Activated CD8-positive, alpha-beta memory T cell treated with anti-CD3 and anti-CD28 coated beads, Interleukin-2, amount 10 ng/mL, durations not matched to agents 7 days and 5 days (primary cell): ENCODE measurements around the gene MRPS22. TPM values are rescaled to one million over a fixed set of nuclear protein-coding genes. Genes with fewer than 3 reads are reported as not detected.
A peak's percentile ranks its signal among the peaks of the same experiment; 100 is the strongest.
"Not testable (repeated sequence)": the region's sequence is repeated elsewhere in the genome, so short reads cannot be mapped to it uniquely, and the experiment has no call there.

ENCODE experiments used
- ATAC-seq: fragments of 150-1000 bp; cut with Tn5 transposase; one replicate; pipeline ENCODE4 v1.10.0; 2021; ENCODE audit warnings: moderate library complexity
- CTCF ChIA-PET: fragments of 350-600 bp; sonication (Branson Sonifier 250); formaldehyde crosslinking; loops from one replicate; lab custom pipeline; 2021; ENCODE audit warnings: antibody characterized with exemption; lab: Charles Lee
- DNase-seq: peaks from one replicate; pipeline ENCODE4 v3.0.0-alpha.2; 2020
- H3K27ac Mint-ChIP-seq: one replicate; pipeline ENCODE4 v1.8.0; 2021; ENCODE audit warnings: mild to moderate bottlenecking, mixed read lengths
- H3K27me3 Mint-ChIP-seq: one replicate; pipeline ENCODE4 v1.8.0; 2021; ENCODE audit warnings: mixed read lengths
- H3K36me3 Mint-ChIP-seq: one replicate; pipeline ENCODE4 v1.8.0; 2021; ENCODE audit warnings: mild to moderate bottlenecking, mixed read lengths
- H3K4me1 Mint-ChIP-seq: one replicate; pipeline ENCODE4 v1.8.0; 2021; ENCODE audit warnings: mixed read lengths
- H3K4me3 Mint-ChIP-seq: one replicate; pipeline ENCODE4 v1.8.0; 2021; ENCODE audit warnings: mild to moderate bottlenecking, moderate library complexity, mixed read lengths
- H3K9me3 Mint-ChIP-seq: one replicate; pipeline ENCODE4 v1.8.0; 2022; ENCODE audit warnings: low read depth, mixed read lengths
- total RNA-seq, 2 experiments: library from RNA; stranded (reverse); gene quantifications; one replicate each; pipeline ENCODE4 v1.2.3, GENCODE V29; 2021

The MRPS22 gene
- total RNA-seq, 2 experiments from 2014 or later: 36.1 to 41.2 TPM

GRCh38 chr3:139329364-139329850 is 14.4 kb upstream of the MRPS22 start:
- Mint-ChIP-seq H3K27ac (no peak overlapping the region), H3K36me3 (no peaks in the 10 kb centered on the region), H3K4me3 (peak overlapping the region; percentile 51), H3K27me3 (peaks cover 34% of the 10 kb centered on the region), H3K4me1 (peaks cover 15% of the 10 kb centered on the region), H3K9me3 (no peaks in the 10 kb centered on the region)
- DNase-seq (peak; percentile 92), ATAC-seq (peak; percentile 100)
- CTCF ChIA-PET: interaction anchor here (0.6 to 4.4 kb wide), 31 partner anchors 9 to 752 kb away, joined by 3 to 44 read pairs (median 4); partner anchors contain the start of gene MRPS22

GRCh38 chr3:139332092-139332491 is 11.7 kb upstream of the MRPS22 start:
- peaks cover 41% of the 10 kb centered on the region for H3K27me3 Mint-ChIP-seq
- CTCF ChIA-PET: interaction anchor here (0.9 kb wide), 1 partner anchor 220 kb away, joined by 6 read pairs; no protein-coding TSS in a partner anchor
- H3K9me3 Mint-ChIP-seq: no peaks in the 10 kb centered on the region
- H3K36me3 Mint-ChIP-seq: no peaks in the 10 kb centered on the region
- H3K27ac Mint-ChIP-seq: no peak overlapping the region
- no peak overlapping the region for H3K4me3 Mint-ChIP-seq
- ATAC-seq (no peak), DNase-seq (no peak)
- peaks cover 15% of the 10 kb centered on the region for H3K4me1 Mint-ChIP-seq

GRCh38 chr3:139334675-139335074 is 9.1 kb upstream of the MRPS22 start:
- Mint-ChIP-seq H3K27me3 (peaks cover 39% of the 10 kb centered on the region), H3K4me1 (peaks cover 12% of the 10 kb centered on the region)
- H3K36me3 Mint-ChIP-seq, DNase-seq, CTCF ChIA-PET, ATAC-seq, H3K4me3 Mint-ChIP-seq, H3K27ac Mint-ChIP-seq, H3K9me3 Mint-ChIP-seq: not testable (repeated sequence)

- H3K9me3 Mint-ChIP-seq: peaks cover 3% of the 10 kb centered on the region
- H3K36me3 Mint-ChIP-seq: peaks cover 3% of the 10 kb centered on the region
- CTCF ChIA-PET: interaction anchor here (2.2 kb wide), 1 partner anchor 9 kb away, joined by 5 read pairs; no protein-coding TSS in a partner anchor
- ATAC-seq (no peak), DNase-seq (no peak)
- H3K27me3 Mint-ChIP-seq: peaks cover 19% of the 10 kb centered on the region
- H3K27ac Mint-ChIP-seq: no peak overlapping the region
- H3K4me1 Mint-ChIP-seq: peaks cover 17% of the 10 kb centered on the region
- no peak overlapping the region for H3K4me3 Mint-ChIP-seq
Measured at GRCh38 chr3:139338405-139338804, 5.4 kb upstream of the MRPS22 start.

GRCh38 chr3:139339219-139339906 is 4.5 kb upstream of the MRPS22 start:
- ATAC-seq (no peak), DNase-seq (no peak)
- Mint-ChIP-seq H3K27ac (no peak overlapping the region), H3K4me1 (peaks cover 19% of the 10 kb centered on the region), H3K27me3 (peaks cover 14% of the 10 kb centered on the region), H3K4me3 (no peak overlapping the region), H3K36me3 (peaks cover 3% of the 10 kb centered on the region), H3K9me3 (peaks cover 3% of the 10 kb centered on the region)
- CTCF ChIA-PET: interaction anchor here (2.2 kb wide), 1 partner anchor 10 kb away, joined by 5 read pairs; no protein-coding TSS in a partner anchor

DNA sequence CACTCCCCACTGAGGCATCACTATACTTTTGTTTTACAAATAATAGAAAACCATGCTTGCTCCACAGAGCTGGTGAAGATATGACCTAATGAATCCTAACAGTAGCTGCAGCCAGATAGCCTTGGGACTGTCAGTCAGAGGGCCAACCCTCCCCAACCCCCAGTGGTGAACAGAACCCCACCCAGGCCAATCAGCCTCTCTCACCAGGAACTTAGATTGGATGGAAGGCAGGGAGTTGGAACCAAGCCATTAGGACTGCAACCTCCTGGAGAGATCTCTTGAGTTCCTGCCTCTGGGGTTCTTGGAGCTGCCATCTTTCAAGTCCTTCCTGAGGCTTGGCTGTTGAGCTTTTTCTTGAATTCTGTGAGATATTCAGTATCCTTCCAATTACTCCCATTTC is 3.0 kb upstream of the MRPS22 start:
- H3K4me3 Mint-ChIP-seq: no peak overlapping the region
- H3K27me3 Mint-ChIP-seq: peaks cover 11% of the 10 kb centered on the region
- H3K9me3 Mint-ChIP-seq: peaks cover 3% of the 10 kb centered on the region
- ATAC-seq (no peak), DNase-seq (no peak)
- CTCF ChIA-PET: interaction anchor here (1.4 kb wide), 1 partner anchor 405 kb away, joined by 3 read pairs; no protein-coding TSS in a partner anchor
- H3K27ac Mint-ChIP-seq: no peak overlapping the region
- peaks cover 19% of the 10 kb centered on the region for H3K4me1 Mint-ChIP-seq
- peaks cover 3% of the 10 kb centered on the region for H3K36me3 Mint-ChIP-seq

DNA sequence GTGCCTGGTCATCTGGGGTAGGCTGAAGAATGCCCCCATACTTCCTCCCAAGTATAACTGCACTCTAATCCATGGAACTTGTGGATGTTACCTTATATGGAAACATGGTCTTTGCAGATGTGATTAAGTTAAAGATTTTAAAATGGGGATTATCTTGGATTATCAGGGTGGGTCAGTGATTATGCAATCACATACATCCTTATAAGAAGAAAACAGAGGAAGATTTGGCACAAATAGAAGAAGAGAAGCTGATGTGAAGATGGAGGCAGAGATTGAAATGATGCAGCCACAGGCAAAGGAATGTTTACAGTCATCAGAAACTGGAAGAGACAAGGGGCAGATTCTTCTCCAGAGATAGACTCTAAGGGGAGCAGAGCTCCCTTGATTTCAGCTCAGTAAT is 1.8 kb upstream of the MRPS22 start:
- DNase-seq (no peak), ATAC-seq (no peak)
- Mint-ChIP-seq H3K4me1 (peaks cover 19% of the 10 kb centered on the region), H3K27me3 (peaks cover 7% of the 10 kb centered on the region), H3K4me3 (no peak overlapping the region), H3K27ac (no peak overlapping the region), H3K9me3 (peaks cover 3% of the 10 kb centered on the region), H3K36me3 (peaks cover 3% of the 10 kb centered on the region)
- CTCF ChIA-PET: interaction anchor here (1.4 to 1.9 kb wide), 2 partner anchors 13 to 406 kb away, joined by 3 to 6 read pairs; no protein-coding TSS in a partner anchor

DNA sequence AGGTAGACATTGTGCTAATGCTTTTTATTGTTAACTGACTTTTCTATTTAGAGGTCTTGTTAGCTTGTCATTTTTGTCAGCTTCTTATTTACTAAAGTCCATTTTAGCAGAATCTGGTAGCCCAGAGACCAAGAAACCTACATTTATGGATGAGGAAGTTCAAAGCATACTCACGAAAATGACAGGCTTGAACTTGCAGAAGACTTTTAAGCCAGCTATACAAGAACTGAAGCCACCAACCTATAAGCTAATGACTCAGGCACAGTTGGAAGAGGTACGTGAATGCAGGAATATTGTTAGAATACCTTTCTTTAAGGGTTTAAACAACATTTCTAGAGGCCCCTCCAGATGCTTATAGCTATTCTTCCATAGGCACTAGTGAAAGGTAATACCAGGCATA is 3.0 kb downstream of the MRPS22 start:
- ATAC-seq (no peak), DNase-seq (no peak)
- peaks cover 3% of the 10 kb centered on the region for H3K9me3 Mint-ChIP-seq
- no peaks in the 10 kb centered on the region for H3K27me3 Mint-ChIP-seq
- H3K4me3 Mint-ChIP-seq: no peak overlapping the region
- no peak overlapping the region for H3K27ac Mint-ChIP-seq
- peaks cover 32% of the 10 kb centered on the region for H3K36me3 Mint-ChIP-seq
- peaks cover 7% of the 10 kb centered on the region for H3K4me1 Mint-ChIP-seq
- CTCF ChIA-PET: interaction anchor here (1.4 to 3.2 kb wide), 3 partner anchors 17 to 423 kb away, joined by 3 to 8 read pairs (median 3); no protein-coding TSS in a partner anchor

GRCh38 chr3:139353920-139354556 is 10.2 kb downstream of the MRPS22 start:
- Mint-ChIP-seq H3K9me3 (no peaks in the 10 kb centered on the region), H3K36me3 (peaks cover 67% of the 10 kb centered on the region), H3K4me3 (no peak overlapping the region), H3K27me3 (no peaks in the 10 kb centered on the region), H3K27ac (no peak overlapping the region), H3K4me1 (peaks cover 24% of the 10 kb centered on the region)
- no peak for ATAC-seq
- CTCF ChIA-PET: interaction anchor here (0.6 to 2.6 kb wide), 3 partner anchors 25 to 35 kb away, joined by 3 to 9 read pairs (median 3); partner anchors contain the start of gene COPB2
- no peak for DNase-seq

GRCh38 chr3:139354661-139355060 is 10.8 kb downstream of the MRPS22 start:
- Mint-ChIP-seq H3K27ac (no peak overlapping the region), H3K4me1 (peaks cover 25% of the 10 kb centered on the region), H3K4me3 (no peak overlapping the region), H3K27me3 (no peaks in the 10 kb centered on the region), H3K9me3 (no peaks in the 10 kb centered on the region), H3K36me3 (peaks cover 67% of the 10 kb centered on the region)
- DNase-seq: no peak
- CTCF ChIA-PET: interaction anchor here (0.6 to 2.6 kb wide), 3 partner anchors 25 to 35 kb away, joined by 3 to 9 read pairs (median 3); partner anchors contain the start of gene COPB2
- ATAC-seq: no peak

- CTCF ChIA-PET: interaction anchor here (1.4 to 2.6 kb wide), 2 partner anchors 13 to 26 kb away, joined by 4 to 9 read pairs; no protein-coding TSS in a partner anchor
- Mint-ChIP-seq H3K4me3 (no peak overlapping the region), H3K9me3 (no peaks in the 10 kb centered on the region), H3K36me3 (peaks cover 68% of the 10 kb centered on the region), H3K4me1 (peaks cover 25% of the 10 kb centered on the region), H3K27me3 (no peaks in the 10 kb centered on the region), H3K27ac (no peak overlapping the region)
- DNase-seq (no peak), ATAC-seq (no peak)
Measured at GRCh38 chr3:139355476-139355875, 11.7 kb downstream of the MRPS22 start.

DNA sequence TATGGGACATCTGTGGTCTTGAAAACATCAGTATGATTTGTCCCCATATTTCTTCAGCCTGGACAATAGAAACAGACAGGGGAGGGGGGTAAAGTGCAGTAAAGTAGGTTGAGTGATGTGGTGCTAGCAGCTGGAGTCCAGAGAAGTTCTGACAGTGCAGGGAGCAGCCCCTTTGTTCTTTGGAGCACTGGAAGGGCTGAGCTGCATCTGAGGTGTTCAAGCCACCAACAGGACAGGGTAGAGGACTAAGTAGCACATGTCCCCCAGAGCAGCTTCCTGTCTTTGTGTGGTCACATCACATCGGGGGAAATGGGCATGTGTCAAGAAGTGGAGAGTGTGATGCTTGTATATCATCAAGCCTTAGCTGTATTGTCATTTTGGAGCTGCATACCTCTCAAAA is 12.1 kb downstream of the MRPS22 start:
- H3K27me3 Mint-ChIP-seq: no peaks in the 10 kb centered on the region
- H3K9me3 Mint-ChIP-seq: no peaks in the 10 kb centered on the region
- CTCF ChIA-PET: interaction anchor here (1.4 to 2.6 kb wide), 2 partner anchors 12 to 27 kb away, joined by 4 to 9 read pairs; no protein-coding TSS in a partner anchor
- H3K27ac Mint-ChIP-seq: no peak overlapping the region
- H3K4me1 Mint-ChIP-seq: peaks cover 25% of the 10 kb centered on the region
- peaks cover 69% of the 10 kb centered on the region for H3K36me3 Mint-ChIP-seq
- no peak overlapping the region for H3K4me3 Mint-ChIP-seq
- ATAC-seq (no peak), DNase-seq (no peak)

GRCh38 chr3:139357899-139358298 is 14.1 kb downstream of the MRPS22 start:
- CTCF ChIA-PET: no interaction called here
- Mint-ChIP-seq H3K27ac (no peak overlapping the region), H3K4me1 (peaks cover 25% of the 10 kb centered on the region), H3K36me3 (peaks cover 70% of the 10 kb centered on the region), H3K4me3 (no peak overlapping the region), H3K9me3 (no peaks in the 10 kb centered on the region), H3K27me3 (no peaks in the 10 kb centered on the region)
- no peak for DNase-seq
- peak; percentile 78 for ATAC-seq
